Osteocyte (in vitro differentiated cells): ENCODE results near the gene DKC1. TPM values are rescaled to one million over a fixed set of nuclear protein-coding genes. Genes with fewer than 3 reads are reported as not detected.
A peak's percentile ranks its signal among the peaks of the same experiment; 100 is the strongest.

Source experiments
- DNase-seq: peaks from one replicate; pipeline ENCODE4 v3.0.0; 2021; ENCODE audit warnings: mixed read lengths; ENCODE audit not compliant: unreplicated experiment; ENCODE audit errors: extremely low spot score
- H3K27ac Mint-ChIP-seq: one replicate; pipeline ENCODE4 v1.8.0; 2021; ENCODE audit warnings: mild to moderate bottlenecking, mixed read lengths; ENCODE audit not compliant: unreplicated experiment
- H3K27me3 Mint-ChIP-seq: one replicate; pipeline ENCODE4 v1.8.0; 2021; ENCODE audit warnings: mixed read lengths; ENCODE audit not compliant: unreplicated experiment
- H3K36me3 Mint-ChIP-seq: one replicate; pipeline ENCODE4 v1.8.0; 2021; ENCODE audit warnings: mixed read lengths; ENCODE audit not compliant: unreplicated experiment
- H3K4me1 Mint-ChIP-seq: one replicate; pipeline ENCODE4 v1.8.0; 2021; ENCODE audit warnings: mixed read lengths; ENCODE audit not compliant: unreplicated experiment
- H3K4me3 Mint-ChIP-seq: one replicate; pipeline ENCODE4 v1.8.0; 2021; ENCODE audit warnings: mild to moderate bottlenecking, moderate library complexity, mixed read lengths; ENCODE audit not compliant: unreplicated experiment
- H3K9me3 Mint-ChIP-seq: one replicate; pipeline ENCODE4 v1.8.0; 2021; ENCODE audit warnings: mixed read lengths; ENCODE audit not compliant: unreplicated experiment
- CTCF ChIP-seq: fragments of 200-600 bp; sonication (generic); IDR thresholded peaks from 2 replicates; pipeline ENCODE4 v1.5.0; 2021; ENCODE audit warnings: antibody characterized with exemption, mild to moderate bottlenecking, moderate library complexity
- total RNA-seq: library from RNA; stranded (reverse); gene quantifications from 2 replicates; pipeline ENCODE4 v1.2.1, GENCODE V29; 2021

Gene DKC1
- total RNA-seq, 1 donor from 2014 or later: 37.5 TPM

GRCh38 chrX:154727418-154727817 is 35.2 kb upstream of the DKC1 start:
- no peak for TF ChIP-seq CTCF
- Mint-ChIP-seq H3K4me1 (peaks cover 36% of the 10 kb centered on the region), H3K4me3 (no peak overlapping the region), H3K36me3 (no peaks in the 10 kb centered on the region), H3K27ac (no peak overlapping the region), H3K9me3 (peaks cover 15% of the 10 kb centered on the region), H3K27me3 (no peaks in the 10 kb centered on the region)
- no peak for DNase-seq

- H3K27me3 Mint-ChIP-seq: no peaks in the 10 kb centered on the region
- DNase-seq: no peak
- no peak for TF ChIP-seq CTCF
- no peak overlapping the region for H3K27ac Mint-ChIP-seq
- no peaks in the 10 kb centered on the region for H3K36me3 Mint-ChIP-seq
- H3K4me1 Mint-ChIP-seq: peaks cover 41% of the 10 kb centered on the region
- H3K9me3 Mint-ChIP-seq: peaks cover 15% of the 10 kb centered on the region
- H3K4me3 Mint-ChIP-seq: no peak overlapping the region
Observed at GRCh38 chrX:154727871-154728270, 34.8 kb upstream of the DKC1 start.

- Mint-ChIP-seq H3K4me1 (peaks cover 47% of the 10 kb centered on the region), H3K27me3 (no peaks in the 10 kb centered on the region), H3K4me3 (no peak overlapping the region), H3K27ac (no peak overlapping the region), H3K36me3 (no peaks in the 10 kb centered on the region), H3K9me3 (peaks cover 21% of the 10 kb centered on the region)
- no peak for TF ChIP-seq CTCF
- DNase-seq: no peak
Observed at GRCh38 chrX:154728431-154729190, 34.1 kb upstream of the DKC1 start.

GRCh38 chrX:154729439-154729838 is 33.2 kb upstream of the DKC1 start:
- no peak for TF ChIP-seq CTCF
- Mint-ChIP-seq H3K27me3 (no peaks in the 10 kb centered on the region), H3K27ac (no peak overlapping the region), H3K4me3 (no peak overlapping the region), H3K9me3 (peaks cover 23% of the 10 kb centered on the region), H3K36me3 (no peaks in the 10 kb centered on the region), H3K4me1 (peaks cover 52% of the 10 kb centered on the region)
- DNase-seq: no peak

- Mint-ChIP-seq H3K4me3 (no peak overlapping the region), H3K4me1 (peaks cover 59% of the 10 kb centered on the region), H3K36me3 (no peaks in the 10 kb centered on the region), H3K27ac (peak overlapping the region; percentile 21), H3K27me3 (no peaks in the 10 kb centered on the region), H3K9me3 (peaks cover 23% of the 10 kb centered on the region)
- no peak for DNase-seq
- no peak for TF ChIP-seq CTCF
Observed at GRCh38 chrX:154730253-154730891, 32.3 kb upstream of the DKC1 start.
